Measurements from ENCODE around the gene ENTREP3. TPM values are rescaled to one million over a fixed set of nuclear protein-coding genes. Genes with fewer than 3 reads are reported as not detected.

ENTREP3 gene
- total RNA-seq, 1 donor from 2014 or later: 13.1 TPM

DNA sequence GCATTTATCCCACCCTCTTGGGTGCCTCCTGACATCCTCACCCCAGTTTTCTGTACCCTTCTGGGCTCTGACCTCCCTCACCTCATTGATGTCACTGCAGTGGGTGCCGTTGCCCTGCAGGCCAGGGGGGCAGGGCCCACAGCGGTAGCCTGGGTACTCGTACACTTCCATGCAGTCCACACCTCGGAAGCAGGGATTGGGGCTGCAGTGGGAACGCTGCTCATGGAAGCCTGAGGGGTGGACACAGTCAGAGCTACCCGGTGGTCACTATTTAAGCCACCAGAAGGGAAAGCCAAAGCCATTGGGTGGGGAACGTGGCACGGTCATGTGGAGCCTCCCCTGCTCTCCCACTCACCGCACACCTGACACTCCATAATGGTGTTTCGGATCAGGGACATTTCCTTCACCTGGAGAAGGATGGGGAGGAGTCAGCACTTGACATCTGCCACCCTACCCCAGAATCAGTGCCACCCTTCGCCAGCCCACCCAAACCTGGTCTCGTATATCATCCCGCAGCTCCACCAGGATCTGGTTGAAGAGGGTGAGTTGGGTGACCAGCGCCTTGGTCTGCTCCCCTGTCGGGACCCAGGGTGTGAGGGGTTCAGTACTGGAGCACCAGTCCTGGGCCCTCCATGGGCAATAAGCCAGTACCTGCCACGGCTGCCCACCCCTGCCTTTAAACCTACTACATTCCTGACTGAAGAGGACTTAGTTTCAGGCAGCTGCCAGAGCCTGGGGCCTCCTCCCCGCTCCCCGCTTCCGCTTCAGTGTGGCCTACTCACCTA, 52.4 kb downstream of the ENTREP3 start:
- DNase-seq (ENCODE audit: low read depth): no peak

DNA sequence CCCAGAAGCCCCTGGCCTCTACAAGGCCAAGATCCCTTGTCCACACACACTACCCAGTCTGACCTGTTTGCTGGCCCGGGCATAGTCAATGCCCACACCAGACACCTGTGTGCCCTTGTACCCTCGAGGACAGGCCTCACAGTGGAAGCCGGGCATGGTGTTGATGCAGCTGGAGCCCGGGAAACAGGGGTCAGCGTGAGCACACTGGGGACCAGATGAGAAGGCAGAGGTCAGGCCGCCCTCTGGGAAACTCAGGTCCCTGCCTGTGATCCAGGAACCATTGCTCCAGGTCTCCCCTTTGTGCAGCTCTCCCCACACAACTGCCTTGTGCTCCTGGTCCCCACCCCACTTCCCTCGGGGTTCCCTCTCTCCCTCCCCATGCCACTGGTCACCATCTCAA, 53.1 kb downstream of the ENTREP3 start:
- no peak for DNase-seq (ENCODE audit: low read depth)

DNA sequence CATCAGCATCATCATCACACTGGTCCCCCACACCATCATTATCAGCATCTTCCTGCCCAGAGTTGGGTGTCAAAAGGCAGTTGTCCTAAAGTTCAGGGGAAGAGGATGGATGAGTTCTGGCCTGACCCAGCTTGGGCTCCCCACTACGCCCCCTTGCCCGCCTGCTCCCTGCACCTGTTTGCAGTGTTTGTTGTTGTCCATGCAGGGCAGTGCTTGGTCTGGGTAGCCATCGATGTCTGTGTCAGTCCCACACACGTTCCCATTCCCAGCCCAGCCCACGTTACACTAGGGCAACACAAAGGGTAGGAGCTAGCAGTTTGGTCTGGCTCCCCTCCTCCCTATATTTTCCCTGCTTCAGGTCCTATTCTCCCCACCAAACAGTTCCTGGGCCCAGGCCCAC, 54.4 kb downstream of the ENTREP3 start:
- no peak for DNase-seq (ENCODE audit: low read depth)

DNA sequence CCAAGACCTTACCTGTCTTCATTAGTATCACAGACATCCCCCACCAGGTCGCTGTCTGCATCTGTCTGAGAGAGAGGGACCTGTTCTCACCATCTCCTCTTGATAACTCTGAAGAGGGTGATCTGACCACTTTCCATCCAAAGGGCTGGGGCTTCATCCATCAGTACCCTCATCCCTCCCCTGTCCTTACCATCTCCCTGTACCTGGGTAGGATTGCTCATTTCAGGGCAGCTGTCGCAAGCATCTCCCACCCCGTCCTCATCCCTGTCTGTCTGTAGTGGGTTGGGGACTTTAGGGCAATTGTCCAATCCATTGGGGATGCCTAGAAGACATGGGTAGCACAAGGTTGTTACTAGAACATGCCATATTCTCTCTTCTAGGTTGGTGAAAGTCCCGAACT, 55.5 kb downstream of the ENTREP3 start:
- no peak for DNase-seq (ENCODE audit: low read depth)

DNA sequence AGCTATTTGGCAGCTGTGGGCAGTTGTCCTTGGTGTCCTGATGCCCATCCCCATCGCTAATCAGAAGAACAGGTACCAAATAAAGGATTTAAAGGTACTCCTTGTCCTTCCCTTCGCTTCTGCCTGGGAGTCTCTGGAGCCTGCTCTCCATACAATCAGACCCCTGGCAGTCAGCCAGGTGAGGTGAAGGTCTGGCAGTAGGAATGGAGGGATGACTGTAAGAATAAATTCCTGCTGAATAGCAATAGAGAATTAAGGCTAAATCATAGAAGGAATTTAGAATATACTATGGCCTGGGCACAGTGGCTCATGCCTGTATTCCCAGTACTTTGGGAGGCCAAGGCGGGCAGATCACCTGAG, 56.8 kb downstream of the ENTREP3 start:
- DNase-seq (ENCODE audit: low read depth): no peak

DNA sequence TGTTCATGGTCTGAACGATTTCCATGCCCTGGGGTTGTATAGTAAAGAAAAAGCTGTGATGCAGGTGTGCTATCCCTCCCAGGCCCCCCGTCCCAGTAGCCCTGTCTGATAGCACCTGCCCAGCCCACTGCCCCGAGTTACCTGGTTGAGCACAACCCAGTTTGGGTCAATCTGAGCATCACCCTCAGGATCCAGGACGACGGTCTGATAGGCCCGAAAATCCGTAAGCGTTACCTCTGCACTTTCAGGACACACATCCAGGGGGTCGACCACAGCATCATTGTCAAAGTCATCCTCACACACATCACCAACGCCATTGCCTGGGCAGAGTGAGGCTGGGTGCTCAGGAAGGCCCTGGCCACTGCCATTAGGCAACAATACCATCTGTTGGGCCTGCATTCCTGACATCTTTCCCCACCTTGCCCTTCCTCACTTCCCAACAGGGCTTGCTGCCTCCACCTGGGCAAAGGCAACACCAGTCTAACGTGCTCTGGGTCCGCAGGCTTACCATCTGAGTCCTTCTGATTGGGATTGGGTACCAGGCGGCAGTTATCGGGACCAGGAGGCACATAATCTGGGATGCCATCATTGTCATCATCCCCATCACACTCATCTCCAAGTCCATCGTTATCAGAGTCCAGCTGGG, 57.3 kb downstream of the ENTREP3 start:
- no peak for DNase-seq (ENCODE audit: low read depth)

Other genes with a start within 250 kb of the ENTREP3 start
- not detected in 2 replicates for gene DCST2, start 221.7 kb downstream of the ENTREP3 start, total RNA-seq
- not detected in 2 replicates for gene DCST1, start 221.7 kb downstream of the ENTREP3 start, total RNA-seq
- gene ADAM15, start 204.2 kb downstream of the ENTREP3 start, total RNA-seq: 27.3 and 33.3 TPM in 2 replicates
- gene EFNA4, start 191.7 kb downstream of the ENTREP3 start, total RNA-seq: 4.9 and 8.3 TPM in 2 replicates
- gene EFNA3, start 176.6 kb downstream of the ENTREP3 start, total RNA-seq: 0.56 and 0.88 TPM in 2 replicates
- 0.59 and 1.4 TPM in 2 replicates for gene EFNA1, start 127.6 kb downstream of the ENTREP3 start, total RNA-seq
- gene SLC50A1, start 119.6 kb downstream of the ENTREP3 start, total RNA-seq: 12.2 and 13.4 TPM in 2 replicates
- gene DPM3, start 115.0 kb downstream of the ENTREP3 start, total RNA-seq: 83.9 and 90.0 TPM in 2 replicates
- gene KRTCAP2, start 82.2 kb downstream of the ENTREP3 start, total RNA-seq: 51.3 and 81.4 TPM in 2 replicates
- gene TRIM46, start 81.6 kb downstream of the ENTREP3 start, total RNA-seq: 0.62 and 0.94 TPM in 2 replicates
- gene THBS3, start 47.6 kb downstream of the ENTREP3 start, total RNA-seq: 40.9 and 52.1 TPM in 2 replicates
- 15.1 and 18.8 TPM in 2 replicates for gene MTX1, start 46.8 kb downstream of the ENTREP3 start, total RNA-seq
- 106 and 130 TPM in 2 replicates for gene SCAMP3, start 6.9 kb upstream of the ENTREP3 start, total RNA-seq
- gene CLK2, start 18.0 kb upstream of the ENTREP3 start, total RNA-seq: 24.8 and 26.8 TPM in 2 replicates
- 2.1 and 3.0 TPM in 2 replicates for gene HCN3, start 22.0 kb upstream of the ENTREP3 start, total RNA-seq
- gene PKLR, start 46.0 kb upstream of the ENTREP3 start, total RNA-seq: not detected in 2 replicates
- gene FDPS, start 53.4 kb upstream of the ENTREP3 start, total RNA-seq: 369 and 536 TPM in 2 replicates
- 16.1 and 18.8 TPM in 2 replicates for gene RUSC1, start 65.4 kb upstream of the ENTREP3 start, total RNA-seq